Hematopoietic multipotent progenitor cell treated with erythropoietin and hydrocortisone succinate and interleukin-3 and kit ligand, for 4 days (in vitro differentiated cells): Measurements from ENCODE around the gene GMDS.

ENCODE experiments used
- DNase-seq: peaks from one replicate; pipeline ENCODE4 v3.0.0-alpha.2; 2015

Gene GMDS

DNA sequence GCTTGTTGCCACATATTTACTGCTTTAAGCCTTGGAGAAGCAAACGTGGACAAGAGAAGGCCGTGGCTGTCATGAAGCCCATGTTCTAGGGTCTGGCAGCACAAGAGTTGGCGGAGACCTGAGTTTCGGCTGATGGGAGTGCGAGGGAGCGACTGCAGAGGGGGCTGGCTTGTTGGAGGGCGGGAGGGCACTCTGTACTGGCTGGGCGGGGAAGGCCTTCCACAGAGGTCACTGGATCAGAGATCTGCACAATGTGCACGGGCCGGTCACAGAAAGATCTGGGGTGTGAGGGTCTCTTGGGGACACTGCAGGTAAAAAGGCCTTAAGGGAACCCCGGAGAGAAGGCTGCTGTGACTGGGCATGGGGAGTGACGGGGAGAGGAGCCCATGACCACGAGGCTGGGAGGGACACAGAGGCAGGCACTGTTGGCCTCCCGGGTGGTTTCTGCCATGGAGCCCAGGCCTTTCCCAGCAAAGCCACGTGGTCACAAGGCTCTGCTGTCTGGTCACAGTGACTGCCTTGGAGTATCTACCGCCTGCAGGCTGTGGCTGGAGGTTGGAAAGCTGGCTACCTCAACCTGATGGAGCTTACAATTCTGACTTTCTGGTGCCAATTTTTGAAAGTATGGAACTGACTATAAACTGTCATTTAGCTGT is 611.9 kb downstream of the GMDS start:
- DNase-seq = no peak

DNA sequence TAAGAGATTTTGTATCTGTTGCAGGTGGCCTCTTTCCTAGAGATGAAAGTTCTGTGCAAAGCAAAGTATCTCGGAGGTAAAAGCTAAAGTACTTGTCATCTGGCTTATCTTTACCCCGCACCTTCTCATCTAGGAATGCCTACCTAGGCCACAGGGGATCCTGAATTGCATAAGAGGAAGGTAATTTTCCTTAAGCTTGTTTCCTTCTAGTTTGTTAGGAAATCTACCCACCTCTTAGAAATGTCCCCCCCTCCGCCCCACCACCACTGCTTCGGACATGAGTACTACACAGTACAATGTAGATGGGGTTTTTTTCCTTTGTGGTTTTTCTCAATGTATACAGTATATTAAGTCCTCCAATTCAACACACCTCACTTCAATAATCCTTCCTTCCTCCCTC is 614.2 kb downstream of the GMDS start:
- DNase-seq = no peak

DNA sequence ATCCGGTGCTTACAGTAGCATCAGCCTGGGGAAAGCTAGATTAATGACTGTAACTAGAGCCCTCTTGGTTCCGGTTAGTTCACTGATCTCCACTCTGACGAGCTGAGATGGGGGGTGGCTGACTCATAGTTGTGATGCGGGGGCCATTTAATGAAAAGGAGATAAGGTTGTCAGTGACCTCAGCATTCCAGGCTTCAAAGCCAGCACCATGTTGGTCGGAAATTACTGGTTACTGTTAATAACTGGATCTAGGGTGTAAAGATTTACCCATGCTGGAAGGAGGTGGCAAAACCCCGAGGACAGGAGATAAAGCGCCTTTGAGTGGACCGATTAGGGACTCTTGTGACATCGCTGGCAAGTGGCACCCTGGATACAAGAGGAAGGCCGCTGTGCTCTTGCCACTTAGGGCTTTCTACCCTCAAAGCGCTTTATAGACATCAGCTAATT is 614.6 kb downstream of the GMDS start:
- no peak for DNase-seq

DNA sequence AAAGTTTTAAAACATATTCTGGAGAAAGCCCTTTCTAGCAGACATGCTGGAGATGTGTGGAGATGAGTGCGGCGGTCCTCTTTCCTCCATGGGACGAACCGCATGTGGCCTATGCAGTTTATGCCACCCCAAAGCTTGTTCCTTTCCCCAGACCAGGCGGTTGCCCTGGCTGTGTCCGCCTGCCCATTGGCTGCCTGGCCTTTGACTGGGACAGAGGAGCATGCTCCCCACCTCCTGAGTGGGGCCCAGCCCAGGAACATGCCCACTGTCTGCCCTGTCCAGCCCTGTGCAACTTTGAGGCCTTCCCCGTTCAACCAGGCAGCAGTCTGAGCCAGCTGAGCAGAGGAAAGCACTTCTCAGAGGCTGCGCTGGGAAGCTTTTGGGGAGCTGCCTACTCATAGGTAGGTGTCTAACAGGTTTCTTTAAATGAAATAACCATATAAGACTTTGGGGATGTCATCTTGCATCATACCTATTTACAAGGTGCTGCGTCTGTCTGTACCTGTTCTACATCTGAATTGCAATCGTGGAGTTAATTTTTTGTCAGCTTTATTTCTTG is 615.1 kb downstream of the GMDS start:
- no peak for DNase-seq

DNA sequence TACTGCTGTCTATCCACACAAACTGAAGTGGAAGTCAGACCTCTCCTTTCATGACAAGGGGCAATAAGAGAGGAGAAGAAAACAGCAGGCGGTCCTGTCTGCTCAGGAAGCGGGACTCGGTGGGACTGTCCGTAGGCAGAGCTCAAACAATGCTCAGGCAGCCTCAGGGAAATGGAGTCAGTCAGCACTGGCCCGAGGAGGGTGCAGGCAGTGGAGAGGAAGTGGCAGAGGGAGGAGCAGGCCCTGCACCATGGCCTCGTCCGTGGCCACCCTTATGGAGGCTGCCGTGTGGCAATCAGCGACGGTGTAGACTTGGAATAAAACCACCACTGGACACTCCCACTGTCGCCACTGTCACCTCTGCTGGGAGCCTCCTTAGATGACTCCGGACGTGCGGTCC is 616.1 kb downstream of the GMDS start:
- no peak for DNase-seq

DNA sequence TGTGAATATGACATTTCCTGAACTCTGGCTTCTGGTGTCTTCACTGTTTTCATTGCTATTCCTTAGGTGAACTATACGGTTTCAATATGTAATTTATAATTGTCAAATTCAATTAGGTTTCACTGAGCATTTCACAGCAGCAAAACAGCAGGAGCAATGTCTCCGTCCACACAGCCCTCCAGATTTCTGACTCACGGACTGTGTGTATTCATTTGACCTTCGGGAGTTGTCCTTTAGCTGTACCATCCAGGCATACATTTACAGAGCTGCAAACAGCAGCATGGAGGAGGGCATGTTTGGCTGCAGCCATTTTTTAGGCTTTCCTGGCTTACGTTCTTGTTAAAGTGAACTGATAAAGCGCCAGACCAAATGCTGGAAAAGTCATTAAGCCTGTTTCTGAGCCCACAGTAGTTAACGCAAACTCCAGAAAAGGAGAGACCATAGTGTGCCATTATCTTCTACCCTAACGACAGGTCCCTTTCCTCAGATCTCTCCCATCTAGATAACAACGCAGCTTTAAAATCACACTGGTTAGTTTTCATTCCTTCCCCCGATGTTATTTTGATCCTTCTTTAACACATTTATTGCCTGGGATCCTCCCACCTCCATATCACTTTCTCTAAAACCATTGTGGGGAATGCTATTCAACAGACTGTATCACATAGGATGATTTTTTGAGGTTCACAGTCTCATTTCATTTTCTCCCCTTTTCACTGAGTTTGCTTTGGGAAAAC is 617.4 kb downstream of the GMDS start:
- no peak for DNase-seq

DNA sequence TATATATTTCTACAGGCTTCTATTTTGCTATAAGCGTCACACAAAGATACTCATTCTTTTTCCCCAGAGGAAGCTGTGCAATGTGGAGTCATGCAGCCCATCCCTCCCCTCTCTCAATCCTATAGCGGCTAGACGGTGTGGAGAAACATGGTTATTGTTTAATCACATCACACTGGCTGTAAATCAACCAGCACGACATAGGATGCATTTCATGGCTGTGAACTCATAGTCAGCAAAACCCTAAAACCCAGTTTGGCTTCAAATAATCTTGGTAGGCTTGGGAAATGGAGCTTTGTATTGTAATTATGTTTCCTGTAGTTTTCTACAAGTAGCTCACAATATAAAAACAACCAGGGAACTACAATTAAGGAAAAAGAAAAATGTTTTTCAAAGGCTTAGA is 618.9 kb downstream of the GMDS start:
- DNase-seq = no peak

DNA sequence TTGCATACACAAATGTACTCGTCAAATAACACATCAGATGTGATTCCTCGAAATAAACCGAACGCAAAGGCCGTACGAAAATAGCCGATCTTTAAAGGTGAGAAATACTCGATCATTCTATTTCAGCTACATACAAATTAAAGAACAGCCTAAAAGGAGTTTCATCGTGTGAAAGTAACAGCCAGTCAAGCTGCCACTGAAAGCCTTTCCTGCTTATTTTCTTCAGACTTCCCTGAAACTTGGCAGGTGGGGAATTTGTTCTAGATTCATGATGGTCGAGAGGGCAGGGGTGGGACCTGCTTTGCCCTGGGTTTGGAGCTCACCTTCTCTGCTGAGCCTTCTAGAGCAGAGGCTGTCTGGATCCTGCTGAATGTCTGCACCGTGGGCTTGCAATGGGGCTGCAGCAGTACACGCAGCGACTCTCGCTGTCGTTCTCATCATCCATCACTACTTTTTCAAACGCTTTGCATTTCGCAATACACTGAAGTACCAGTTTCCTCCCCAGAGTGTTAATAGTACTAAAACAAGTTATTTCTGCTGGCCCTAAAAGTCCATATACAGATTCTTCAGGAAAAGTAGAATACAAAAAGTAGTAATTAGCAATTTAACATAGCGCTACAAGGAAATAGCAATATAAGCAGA is 619.5 kb downstream of the GMDS start:
- DNase-seq = peak; percentile 24

DNA sequence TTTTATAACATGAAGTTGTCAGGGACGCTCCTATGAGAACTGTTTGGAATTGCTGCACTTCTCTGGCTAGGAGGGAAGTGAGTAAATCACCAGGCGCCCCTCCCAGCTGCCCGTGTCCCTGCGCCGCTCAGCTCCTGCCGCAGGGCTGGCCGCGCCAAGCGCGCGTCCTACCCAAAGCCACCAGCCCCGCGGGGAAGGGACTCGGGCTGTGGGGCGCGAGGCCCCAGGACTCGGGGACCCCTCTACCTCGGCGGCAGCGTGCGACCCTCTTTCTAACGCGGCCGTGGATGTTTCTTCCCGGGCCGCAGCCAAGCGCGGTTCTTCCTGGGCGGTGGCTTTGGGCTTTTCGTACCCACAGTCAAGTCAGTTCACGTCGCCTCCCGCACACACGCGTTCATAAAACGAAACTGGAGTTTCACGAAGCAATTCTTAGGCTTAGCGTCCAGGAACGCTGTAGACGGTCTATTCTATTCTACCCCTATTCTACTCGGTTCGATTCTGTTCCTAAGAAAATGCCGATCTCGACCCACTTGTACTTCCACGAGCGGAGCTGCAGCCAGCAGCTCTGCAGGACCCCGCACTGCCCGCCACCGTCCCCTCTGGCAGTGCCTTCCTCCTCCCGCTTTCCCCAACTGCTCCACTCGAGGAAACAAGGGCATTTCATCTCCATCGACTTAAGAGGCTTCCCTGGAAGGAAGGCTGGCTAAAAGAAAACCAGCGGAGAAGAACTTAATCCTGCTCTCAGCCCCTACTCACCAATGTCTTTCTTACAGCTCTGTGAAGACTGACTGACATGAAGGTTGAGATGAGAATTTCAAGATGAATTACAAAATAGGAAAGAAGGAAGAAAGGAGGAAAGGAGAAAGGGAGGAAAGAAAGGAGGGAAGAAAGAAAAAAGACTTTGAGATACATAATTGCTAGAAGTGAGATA is 620.3 kb downstream of the GMDS start:
- DNase-seq = peak; percentile 43

DNA sequence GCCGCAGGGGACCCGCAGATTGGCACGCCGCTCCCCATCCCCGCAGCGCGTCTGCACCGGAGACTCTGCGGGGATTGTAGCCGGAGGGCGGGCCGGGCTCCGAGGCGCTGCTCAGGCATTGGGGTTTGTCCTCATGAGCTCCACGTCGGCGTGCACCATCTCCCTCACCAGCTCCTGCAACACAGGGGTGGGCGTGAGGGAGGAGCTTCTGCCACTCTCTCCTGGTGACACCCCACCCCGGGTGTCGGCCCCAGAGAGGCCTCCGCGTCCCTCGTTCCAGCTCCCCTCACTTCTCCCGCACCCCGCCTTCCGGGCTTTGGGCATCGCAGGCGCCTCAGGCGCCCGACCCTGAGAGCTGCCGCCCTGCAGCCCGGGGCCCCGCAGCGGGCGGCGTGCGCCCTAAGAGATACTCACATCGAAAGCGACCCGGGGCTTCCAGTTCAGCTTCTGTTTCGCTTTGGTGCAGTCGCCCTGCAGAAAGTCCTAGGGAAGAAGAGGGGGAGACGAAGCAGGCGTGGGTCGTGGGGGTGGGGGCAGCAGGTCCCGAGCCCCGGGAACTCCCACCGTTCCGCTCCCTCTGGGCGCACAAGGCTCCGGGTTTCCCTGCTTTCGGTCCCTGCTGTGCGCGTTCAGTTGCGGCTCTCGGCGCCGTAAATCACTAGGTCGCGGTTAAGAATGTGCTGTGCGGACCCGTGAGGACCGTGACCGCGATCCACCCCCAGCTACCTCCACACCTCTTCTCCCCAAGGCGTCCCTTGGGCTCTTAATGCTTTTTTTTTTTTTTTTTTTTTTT is 621.2 kb downstream of the GMDS start:
- DNase-seq = peak; percentile 23

DNA sequence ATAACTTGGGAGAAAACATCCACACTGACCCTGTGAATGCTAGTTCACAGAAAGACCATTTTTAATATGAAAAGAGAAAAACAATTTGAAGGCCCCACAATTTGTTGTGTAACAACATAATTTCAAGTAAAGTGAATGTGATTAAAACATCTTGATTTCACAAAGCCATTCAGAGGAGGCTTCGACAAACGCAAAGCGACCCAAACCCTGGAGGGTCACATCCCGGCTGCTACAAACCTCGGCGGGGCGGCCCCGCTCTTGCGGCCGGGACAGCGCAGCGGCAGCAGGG is 621.7 kb downstream of the GMDS start:
- DNase-seq = no peak

DNA sequence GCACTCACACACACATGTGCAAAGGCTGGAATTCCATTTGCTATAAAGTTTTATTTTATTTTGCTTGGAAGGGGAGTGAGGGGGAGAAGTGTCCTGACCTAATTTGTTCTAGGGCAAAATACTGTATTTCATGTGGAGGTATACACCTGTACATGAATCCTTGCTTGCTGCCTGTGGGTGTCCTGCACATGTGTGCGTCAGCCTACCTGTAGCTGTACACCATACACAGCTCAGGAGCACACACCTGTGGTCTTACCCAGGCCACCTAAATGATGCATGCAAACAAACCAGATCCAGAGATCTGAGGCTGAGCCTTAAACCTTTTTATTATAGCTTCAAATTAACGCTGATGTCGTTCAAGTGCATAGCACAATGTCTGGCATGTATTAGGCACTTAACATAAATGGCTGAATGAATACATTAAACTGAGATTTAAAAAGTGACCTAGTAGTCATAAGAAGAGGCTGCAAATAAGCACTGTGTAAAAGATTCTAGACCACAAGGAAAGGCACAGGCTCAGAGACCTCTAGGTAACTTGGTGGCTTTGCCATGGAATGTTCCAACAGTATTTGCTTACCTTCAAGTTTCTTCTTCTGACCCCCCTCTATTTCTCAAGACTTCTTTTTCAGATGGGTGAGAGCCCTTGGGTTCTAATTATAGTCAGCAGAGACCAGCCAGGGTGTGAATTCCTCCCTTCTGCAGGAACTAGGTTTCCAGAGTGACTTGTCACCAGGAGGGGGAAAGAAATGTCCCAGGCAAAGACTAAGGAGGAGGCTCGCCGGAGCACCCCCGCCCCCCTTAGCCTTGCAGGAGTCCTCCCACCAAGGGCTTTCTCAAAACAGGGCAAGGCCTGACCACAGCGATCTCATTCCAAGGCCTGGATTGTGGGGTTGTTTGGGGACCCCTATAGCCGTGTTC is 622.3 kb downstream of the GMDS start:
- DNase-seq = no peak

DNA sequence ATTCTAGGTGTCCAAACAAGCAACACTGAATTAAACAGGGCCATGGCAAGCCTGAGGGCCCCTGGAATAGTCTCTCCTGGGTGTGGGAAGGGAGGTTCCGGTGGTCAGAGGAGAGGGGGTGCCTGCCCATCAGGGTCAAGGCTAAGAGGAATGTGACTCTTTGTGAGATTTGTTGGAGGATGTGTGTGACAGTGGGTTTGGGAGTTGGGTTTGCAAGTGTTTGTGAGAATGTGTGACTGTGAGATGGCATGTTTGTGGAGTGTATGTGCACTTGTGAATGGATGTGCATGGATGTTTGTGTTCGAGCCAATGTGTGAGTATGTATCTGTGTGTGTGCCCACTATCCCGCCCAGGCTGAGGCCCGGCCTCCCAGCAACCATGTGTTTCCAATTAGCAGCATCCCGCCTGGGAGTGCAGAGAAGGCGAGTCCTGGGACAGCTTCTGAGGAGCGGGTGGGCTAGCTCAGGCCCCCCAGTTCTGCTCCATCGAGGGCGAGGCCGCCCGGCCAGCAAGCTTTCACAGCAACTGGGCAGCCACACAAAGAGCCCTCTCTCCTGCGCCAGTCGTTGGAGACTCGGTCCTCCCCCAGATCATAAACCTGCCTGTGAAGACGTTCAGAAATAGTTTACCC is 623.1 kb downstream of the GMDS start:
- no peak for DNase-seq

DNA sequence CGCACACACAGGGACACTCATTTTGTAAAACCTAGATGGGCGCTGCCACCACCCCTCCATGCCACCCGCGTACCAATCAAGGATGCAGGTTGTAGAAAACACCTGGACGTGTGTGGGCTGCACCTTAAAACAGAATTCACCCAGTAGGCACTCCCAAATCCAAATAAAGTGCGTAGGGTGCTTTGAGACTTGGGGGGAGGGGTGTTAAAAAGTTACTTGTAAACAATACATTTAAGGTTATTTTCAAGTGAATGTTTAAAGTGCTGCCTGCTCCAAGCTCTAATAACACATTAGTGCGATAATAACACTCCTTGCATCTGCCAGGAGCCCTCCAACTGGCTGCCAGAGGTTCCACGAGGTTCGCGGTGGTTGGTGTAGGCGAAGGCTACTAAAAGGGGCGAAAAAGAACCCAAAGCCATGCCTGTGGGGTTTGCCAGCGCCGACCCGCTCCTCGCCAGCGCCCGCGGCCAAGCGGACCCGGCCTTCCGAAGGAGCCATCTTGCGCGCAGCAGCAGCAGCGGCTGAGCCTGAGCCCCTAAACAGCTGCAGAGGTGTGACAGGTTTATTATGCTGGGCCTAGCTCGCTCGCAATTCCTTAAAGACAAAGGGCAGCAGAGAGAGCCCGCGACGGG is 624.2 kb downstream of the GMDS start:
- DNase-seq = no peak

DNA sequence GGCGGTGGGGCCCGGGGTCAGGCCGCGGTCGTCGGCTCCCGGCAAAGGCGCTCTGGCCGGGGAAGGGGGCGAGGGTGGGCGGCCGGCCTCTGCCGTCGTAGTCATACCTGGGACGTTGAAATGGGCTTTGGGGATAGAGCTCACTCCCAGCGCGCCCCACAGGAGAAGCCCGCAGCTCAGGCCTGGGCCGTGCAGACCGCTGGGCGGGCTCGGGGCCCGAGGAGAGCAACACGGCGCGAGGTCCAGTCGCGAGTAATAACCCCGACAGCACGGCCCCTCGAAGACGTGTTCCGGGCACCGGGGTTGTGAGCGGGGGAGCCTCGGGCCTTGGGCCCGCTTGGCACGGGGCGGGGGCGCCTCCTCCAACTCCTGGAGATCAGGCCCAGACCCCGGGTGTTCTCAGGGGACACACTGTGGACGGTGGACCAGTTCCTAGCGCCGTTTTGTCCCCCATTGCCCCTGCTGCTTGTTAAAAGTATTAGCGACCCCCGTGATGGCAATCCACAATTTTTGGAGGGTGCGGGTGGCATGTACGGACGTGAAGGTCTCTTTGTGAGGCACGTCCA is 624.8 kb downstream of the GMDS start:
- DNase-seq = no peak

DNA sequence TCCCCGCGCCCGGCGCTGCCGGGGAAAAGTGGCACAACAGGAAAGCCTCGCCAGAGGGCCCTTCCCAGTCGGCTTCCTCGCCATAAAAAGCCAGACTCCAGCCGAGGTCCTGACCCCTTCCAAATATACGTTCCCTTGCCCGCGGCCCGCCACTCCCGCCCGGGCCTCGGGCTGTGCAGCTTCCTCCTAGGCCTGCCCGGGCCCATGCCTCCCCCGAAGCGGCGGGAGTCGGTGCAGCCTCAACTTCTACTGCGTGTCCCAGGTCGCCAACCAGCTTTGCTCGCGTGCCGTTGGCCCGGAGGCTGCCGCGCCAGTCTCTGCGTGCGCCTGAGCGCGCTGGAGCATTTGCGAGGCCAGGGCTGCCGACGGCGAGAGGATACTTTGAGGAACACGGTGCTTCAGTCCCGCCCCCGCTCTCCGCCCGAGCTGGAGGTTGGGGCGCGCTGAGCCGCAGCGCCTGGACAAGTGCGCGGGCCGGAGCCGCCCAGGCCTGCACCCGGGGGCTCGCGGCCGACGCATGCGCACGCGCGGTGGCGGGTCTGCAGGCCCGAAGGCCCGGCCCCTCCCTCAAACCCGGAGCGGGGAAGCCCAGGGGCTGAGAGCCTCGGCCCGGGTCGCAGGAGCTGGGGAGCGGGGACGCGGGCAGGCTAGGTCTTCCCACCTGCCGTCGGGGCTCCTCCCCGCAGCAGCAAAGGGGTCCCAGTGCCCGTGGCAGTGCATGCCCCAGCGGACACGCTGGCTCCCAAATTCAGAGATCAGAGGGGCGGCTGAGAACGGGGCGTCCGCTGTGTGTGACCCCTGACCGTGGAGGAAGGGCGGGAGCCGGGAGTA is 625.5 kb downstream of the GMDS start:
- peak; percentile 62 for DNase-seq

DNA sequence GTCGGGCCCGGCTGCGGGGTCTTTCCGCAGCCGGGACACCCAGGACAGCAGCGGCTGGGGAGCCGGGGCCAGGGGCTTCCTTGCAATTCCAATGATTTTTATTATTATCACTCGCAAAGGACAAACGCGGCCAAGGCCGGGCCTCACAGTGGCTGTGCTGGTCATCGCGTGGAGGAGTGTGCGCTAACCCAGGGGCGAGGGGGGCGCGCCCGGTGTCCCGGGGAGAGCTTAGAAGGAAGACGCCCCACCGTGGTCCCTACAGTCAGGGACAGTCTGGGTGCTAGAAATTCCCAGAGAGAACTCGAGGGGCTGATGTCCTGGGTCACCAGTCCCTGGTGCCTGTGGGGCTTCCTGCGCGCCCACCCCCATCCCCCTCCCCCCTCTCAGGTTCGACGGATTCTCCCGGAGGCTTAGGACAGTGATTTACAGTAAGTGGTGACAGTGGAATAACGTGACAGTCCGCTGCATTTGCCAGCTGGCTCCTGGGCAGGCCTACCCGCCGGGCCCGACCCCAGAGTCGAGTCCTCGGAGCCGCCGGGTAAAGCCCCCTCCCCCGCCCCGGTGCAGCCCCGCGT is 626.2 kb downstream of the GMDS start:
- no peak for DNase-seq
